A673 (cell line): Measurements from ENCODE around the gene GALNT9.

Experiments used
- EZH2 ChIP-seq: fragments of 200-600 bp; sonication (generic); IDR thresholded peaks from 2 replicates; pipeline ENCODE4 v1.6.1; 2017; ENCODE audit warnings: borderline replicate concordance, low read depth, mild to moderate bottlenecking, mixed read lengths, antibody characterized with exemption, low read length; ENCODE audit not compliant: poor library complexity, severe bottlenecking
- TF ChIP-seq, protein P1 (sequence below): fragments of 300-800, 200-600 bp; sonication (generic); conservative IDR thresholded peaks from 2 replicates; pipeline ENCODE4 v1.5.1; 2017; ENCODE audit warnings: low read depth, mild to moderate bottlenecking, antibody characterized with exemption, low read length, moderate library complexity, mixed read lengths

DNA sequence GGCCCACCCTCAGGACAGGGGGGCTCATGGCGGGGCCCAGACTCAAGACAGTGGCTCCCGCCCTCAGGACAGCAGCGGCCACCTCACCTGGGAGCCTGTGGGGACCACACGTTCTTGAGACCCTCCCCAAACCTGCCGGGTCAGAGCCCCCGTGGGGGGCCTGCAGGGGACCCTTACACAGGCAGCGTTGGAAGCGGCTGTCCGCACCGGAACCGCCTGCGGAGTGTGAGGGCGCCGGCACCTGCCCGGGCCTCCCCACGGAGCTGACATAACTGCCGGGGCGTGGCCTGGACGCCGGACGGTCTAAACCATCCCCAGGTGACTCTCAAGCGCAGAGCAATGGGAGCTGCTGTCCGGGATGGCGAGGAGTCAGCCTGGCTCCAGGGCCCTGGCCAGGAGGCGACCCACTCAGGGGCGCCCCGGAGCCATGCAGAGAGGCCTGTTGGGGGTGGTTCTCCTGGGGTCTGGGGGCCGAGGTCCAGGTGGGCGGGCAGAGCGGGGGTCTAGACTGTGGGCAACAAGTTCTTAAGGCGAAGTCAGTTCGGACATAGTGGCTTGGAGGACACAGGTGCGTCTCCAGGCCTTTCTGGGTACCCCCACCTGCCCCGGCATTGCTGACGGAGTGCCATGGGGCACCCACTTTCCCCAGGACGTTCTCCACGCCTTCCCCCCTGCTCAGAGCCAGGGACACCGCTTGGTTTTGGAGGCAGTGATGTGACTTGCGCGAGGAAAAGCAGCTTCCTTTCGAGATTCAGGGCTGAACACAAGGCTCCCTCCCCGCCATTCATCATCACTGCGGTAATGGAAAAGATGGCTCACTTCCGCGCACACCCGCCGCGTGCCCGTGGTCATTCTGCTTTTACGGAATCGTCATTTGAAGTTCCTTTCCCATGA, 23.2 kb downstream of the GALNT9 start:
- TF ChIP-seq, protein P1, sequence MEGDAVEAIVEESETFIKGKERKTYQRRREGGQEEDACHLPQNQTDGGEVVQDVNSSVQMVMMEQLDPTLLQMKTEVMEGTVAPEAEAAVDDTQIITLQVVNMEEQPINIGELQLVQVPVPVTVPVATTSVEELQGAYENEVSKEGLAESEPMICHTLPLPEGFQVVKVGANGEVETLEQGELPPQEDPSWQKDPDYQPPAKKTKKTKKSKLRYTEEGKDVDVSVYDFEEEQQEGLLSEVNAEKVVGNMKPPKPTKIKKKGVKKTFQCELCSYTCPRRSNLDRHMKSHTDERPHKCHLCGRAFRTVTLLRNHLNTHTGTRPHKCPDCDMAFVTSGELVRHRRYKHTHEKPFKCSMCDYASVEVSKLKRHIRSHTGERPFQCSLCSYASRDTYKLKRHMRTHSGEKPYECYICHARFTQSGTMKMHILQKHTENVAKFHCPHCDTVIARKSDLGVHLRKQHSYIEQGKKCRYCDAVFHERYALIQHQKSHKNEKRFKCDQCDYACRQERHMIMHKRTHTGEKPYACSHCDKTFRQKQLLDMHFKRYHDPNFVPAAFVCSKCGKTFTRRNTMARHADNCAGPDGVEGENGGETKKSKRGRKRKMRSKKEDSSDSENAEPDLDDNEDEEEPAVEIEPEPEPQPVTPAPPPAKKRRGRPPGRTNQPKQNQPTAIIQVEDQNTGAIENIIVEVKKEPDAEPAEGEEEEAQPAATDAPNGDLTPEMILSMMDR: no peak
- no peak for TF ChIP-seq EZH2
